Measurements from ENCODE around the gene TEKT5.

Gene TEKT5

GRCh38 chr16:10685709-10686108, 9.0 kb downstream of the TEKT5 start:
- Histone ChIP-seq H3F3A (ENCODE audit: low read depth) (no peaks in the 10 kb centered on the region), H4K20me1 (ENCODE audit: insufficient read depth, low read length, poor library complexity, severe bottlenecking) (no peaks in the 10 kb centered on the region), H3K79me2 (ENCODE audit: insufficient read depth, low read length) (no peaks in the 10 kb centered on the region), H3K9me2 (replicated peaks; ENCODE audit: low read depth, low read length) (no peaks in the 10 kb centered on the region), H3K9ac (ENCODE audit: low read depth, low read length, poor library complexity, severe bottlenecking) (no peak overlapping the region), H3K36me3 (ENCODE audit: insufficient read depth, low read length) (no peaks in the 10 kb centered on the region), H3K4me3 (ENCODE audit: low read length, poor library complexity, severe bottlenecking) (no peak overlapping the region), H3K27me3 (ENCODE audit: insufficient read depth, low read length, poor library complexity, severe bottlenecking) (no peaks in the 10 kb centered on the region), H3K9me3 (ENCODE audit: insufficient read depth, low read depth, low read length) (no peaks in the 10 kb centered on the region), H2AFZ (ENCODE audit: low read length) (no peak overlapping the region), H3K4me2 (ENCODE audit: low read depth, low read length, poor library complexity, severe bottlenecking) (no peak overlapping the region), H3K4me1 (ENCODE audit: insufficient read depth, low read length, poor library complexity, severe bottlenecking) (no peaks in the 10 kb centered on the region)
- TF ChIP-seq CTCF (conservative IDR thresholded peaks at IDR 0.05; ENCODE audit: low read length) (no peak), EZH2phosphoT487 (IDR thresholded peaks at IDR 0.05; ENCODE audit: borderline replicate concordance) (no peak)

GRCh38 chr16:10684511-10685151, 10.1 kb downstream of the TEKT5 start:
- Histone ChIP-seq H3K79me2 (ENCODE audit: insufficient read depth, low read length) (no peaks in the 10 kb centered on the region), H3K9me2 (replicated peaks; ENCODE audit: low read depth, low read length) (no peaks in the 10 kb centered on the region), H3F3A (ENCODE audit: low read depth) (no peaks in the 10 kb centered on the region), H4K20me1 (ENCODE audit: insufficient read depth, low read length, poor library complexity, severe bottlenecking) (no peaks in the 10 kb centered on the region), H3K4me3 (ENCODE audit: low read length, poor library complexity, severe bottlenecking) (no peak overlapping the region), H2AFZ (ENCODE audit: low read length) (no peak overlapping the region), H3K4me1 (ENCODE audit: insufficient read depth, low read length, poor library complexity, severe bottlenecking) (no peaks in the 10 kb centered on the region), H3K9me3 (ENCODE audit: insufficient read depth, low read depth, low read length) (no peaks in the 10 kb centered on the region), H3K27me3 (ENCODE audit: insufficient read depth, low read length, poor library complexity, severe bottlenecking) (no peaks in the 10 kb centered on the region), H3K9ac (ENCODE audit: low read depth, low read length, poor library complexity, severe bottlenecking) (no peak overlapping the region), H3K36me3 (ENCODE audit: insufficient read depth, low read length) (no peaks in the 10 kb centered on the region), H3K4me2 (ENCODE audit: low read depth, low read length, poor library complexity, severe bottlenecking) (no peak overlapping the region)
- no peak for TF ChIP-seq CTCF (conservative IDR thresholded peaks at IDR 0.05; ENCODE audit: low read length)
- TF ChIP-seq EZH2phosphoT487 (IDR thresholded peaks at IDR 0.05; ENCODE audit: borderline replicate concordance): no peak

GRCh38 chr16:10683170-10683569, 11.6 kb downstream of the TEKT5 start:
- H4K20me1 ChIP-seq (ENCODE audit: insufficient read depth, low read length, poor library complexity, severe bottlenecking): no peaks in the 10 kb centered on the region
- no peaks in the 10 kb centered on the region for H3K79me2 ChIP-seq (ENCODE audit: insufficient read depth, low read length)
- no peak overlapping the region for H2AFZ ChIP-seq (ENCODE audit: low read length)

More at GRCh38 chr16:10683170-10683569, 11.6 kb downstream of the TEKT5 start:
- TF ChIP-seq EZH2phosphoT487 (IDR thresholded peaks at IDR 0.05; ENCODE audit: borderline replicate concordance) (no peak), CTCF (conservative IDR thresholded peaks at IDR 0.05; ENCODE audit: low read length) (no peak)
- H3F3A ChIP-seq (ENCODE audit: low read depth): no peaks in the 10 kb centered on the region
- no peaks in the 10 kb centered on the region for H3K9me3 ChIP-seq (ENCODE audit: insufficient read depth, low read depth, low read length)
- H3K27me3 ChIP-seq (ENCODE audit: insufficient read depth, low read length, poor library complexity, severe bottlenecking): no peaks in the 10 kb centered on the region
- H3K4me3 ChIP-seq (ENCODE audit: low read length, poor library complexity, severe bottlenecking): no peak overlapping the region
- H3K4me2 ChIP-seq (ENCODE audit: low read depth, low read length, poor library complexity, severe bottlenecking): no peak overlapping the region
- no peaks in the 10 kb centered on the region for H3K36me3 ChIP-seq (ENCODE audit: insufficient read depth, low read length)
- H3K4me1 ChIP-seq (ENCODE audit: insufficient read depth, low read length, poor library complexity, severe bottlenecking): no peaks in the 10 kb centered on the region
- no peak overlapping the region for H3K9ac ChIP-seq (ENCODE audit: low read depth, low read length, poor library complexity, severe bottlenecking)
- no peaks in the 10 kb centered on the region for H3K9me2 ChIP-seq (replicated peaks; ENCODE audit: low read depth, low read length)
